HCT116 (cell line): Measurements from ENCODE around the gene OBSCN. TPM values are rescaled to one million over a fixed set of nuclear protein-coding genes. Genes with fewer than 3 reads are reported as not detected.

Experiments
- ATAC-seq: fragments of 200-7000 bp; cut with Tn5 transposase; 2 replicates; pipeline ENCODE4 v1.9.1; 2020; ENCODE audit warnings: mild to moderate bottlenecking, moderate library complexity
- BruUV-seq: library from RNA; stranded (reverse); fragments of 400-500 nt; replicated peaks from 2 replicates; lab custom pipeline; 2021; lab: Mats Ljungman, UMichigan
- CTCF ChIA-PET: fragments of 300-600 bp; sonication (Branson Sonifier 250); formaldehyde crosslinking; loops from one replicate; lab custom pipeline; 2021; ENCODE audit warnings: antibody characterized with exemption; lab: Charles Lee
- POLR2A ChIA-PET: fragments of 300-600, 350-600 bp; sonication (Branson Sonifier 250); formaldehyde crosslinking; loops from one replicate; lab custom pipeline; 2021; ENCODE audit warnings: antibody characterized with exemption; lab: Charles Lee
- RAD21 ChIA-PET, 2 experiments: fragments of 300-600 bp; sonication (Branson Sonifier 250); formaldehyde crosslinking; loops; one replicate each; lab custom pipeline; 2023; ENCODE audit warnings: low total read pairs in 2 of 2; ENCODE audit not compliant: uncharacterized antibody in 2 of 2, unreplicated experiment in 2 of 2, low non-redundant PET in 1 of 2; lab: Charles Lee
- DNase-seq: peaks from one replicate; pipeline ENCODE4 v3.0.0-alpha.2; 2010; ENCODE audit warnings: low read depth, low spot score
- H2AFZ ChIP-seq: fragments of 200-600 bp; shearing (Covaris generic), sonication (generic); 2 replicates; pipeline ENCODE4 v1.6.1; 2017; ENCODE audit warnings: low read depth, mixed run types, mixed read lengths, antibody characterized with exemption, low read length; ENCODE audit not compliant: poor library complexity, severe bottlenecking
- H3K27ac ChIP-seq: 2 replicates; pipeline ENCODE4 v1.5.1; 2012; ENCODE audit warnings: low read depth, low read length
- H3K27me3 ChIP-seq: fragments of 200-600 bp; sonication (generic); 2 replicates; pipeline ENCODE4 v1.6.1; 2016; ENCODE audit warnings: mixed run types, low read length, mixed read lengths; ENCODE audit not compliant: insufficient read depth
- H3K36me3 ChIP-seq, 2 experiments: fragments of 200-500 bp in 1 of 2; fragments of 200-600 bp in 1 of 2; sonication (Bioruptor generic) in 1 of 2; sonication (generic) in 1 of 2; 2 replicates each; pipeline versions ENCODE4 v1.5.1 to v1.6.1; 2014 to 2016; ENCODE audit warnings: low read length in 2 of 2, inconsistent platforms in 1 of 2, mixed read lengths in 1 of 2, mixed run types in 1 of 2; ENCODE audit not compliant: insufficient read depth in 2 of 2, control insufficient read depth in 1 of 2
- H3K4me1 ChIP-seq, 2 experiments: fragments of 200-600 bp in 1 of 2; sonication (generic) in 1 of 2; 2 replicates each; pipeline versions ENCODE4 v1.5.1 to v1.6.1; 2012 to 2017; ENCODE audit warnings: low read length in 2 of 2, inconsistent platforms in 1 of 2, mild to moderate bottlenecking in 1 of 2, mixed read lengths in 1 of 2, mixed run types in 1 of 2, moderate library complexity in 1 of 2; ENCODE audit not compliant: insufficient read depth in 2 of 2, control insufficient read depth in 1 of 2
- H3K4me2 ChIP-seq: fragments of 200-600 bp; sonication (generic); 2 replicates; pipeline ENCODE4 v1.6.1; 2017; ENCODE audit warnings: mixed run types, low read length, mixed read lengths
- H3K4me3 ChIP-seq, 2 experiments: fragments of 200-600 bp in 1 of 2; sonication (generic) in 1 of 2; replicated peaks in 1 of 2; 2 replicates each; pipeline ENCODE4 v1.5.1; 2011 to 2016; ENCODE audit warnings: low read length in 2 of 2, control low read depth in 1 of 2, low read depth in 1 of 2, mild to moderate bottlenecking in 1 of 2, mixed read lengths in 1 of 2, mixed run types in 1 of 2
- H3K79me2 ChIP-seq: fragments of 200-600 bp; sonication (generic); 2 replicates; pipeline ENCODE4 v1.6.1; 2017; ENCODE audit warnings: mild to moderate bottlenecking, mixed run types, low read length, moderate library complexity, mixed read lengths; ENCODE audit not compliant: insufficient read depth
- H3K9ac ChIP-seq: fragments of 200-600 bp; sonication (generic); 2 replicates; pipeline ENCODE4 v1.6.1; 2016; ENCODE audit warnings: low read length, mixed read lengths
- H3K9me2 ChIP-seq: fragments of 200-600 bp; sonication (generic), shearing (Covaris generic); 2 replicates; pipeline ENCODE4 v1.6.1; 2017; ENCODE audit warnings: mixed run types, mild to moderate bottlenecking, moderate library complexity; ENCODE audit not compliant: insufficient read depth
- H3K9me3 ChIP-seq, 2 experiments: fragments of 200-500 bp in 1 of 2; fragments of 200-600 bp in 1 of 2; sonication (Bioruptor generic) in 1 of 2; sonication (generic) in 1 of 2; 2 replicates each; pipeline ENCODE4 v1.6.1; 2014 to 2017; ENCODE audit warnings: low read length in 2 of 2, mixed read lengths in 2 of 2, inconsistent platforms in 1 of 2, low read depth in 1 of 2, mild to moderate bottlenecking in 1 of 2, mixed run types in 1 of 2, moderate library complexity in 1 of 2; ENCODE audit not compliant: control insufficient read depth in 1 of 2, insufficient read depth in 1 of 2
- H4K20me1 ChIP-seq: fragments of 200-600 bp; sonication (generic), shearing (Covaris generic); 2 replicates; pipeline ENCODE4 v1.6.1; 2017; ENCODE audit warnings: mixed run types, mild to moderate bottlenecking, moderate library complexity; ENCODE audit not compliant: insufficient read depth
- ATF3 ChIP-seq: IDR thresholded peaks from 2 replicates; pipeline ENCODE4 v1.6.1; 2012
- CTCF ChIP-seq, 3 experiments: fragments of 200-600 bp in 1 of 3; sonication (generic) in 1 of 3; IDR thresholded peaks in 2 of 3; conservative IDR thresholded peaks in 1 of 3; 2 replicates each; pipeline ENCODE4 v1.5.1; 2012 to 2017; ENCODE audit warnings: low read depth in 2 of 3, low read length in 2 of 3, antibody characterized with exemption in 1 of 3, borderline replicate concordance in 1 of 3, control low read depth in 1 of 3, mild to moderate bottlenecking in 1 of 3, mixed read lengths in 1 of 3, mixed run types in 1 of 3, moderate library complexity in 1 of 3; ENCODE audit not compliant: insufficient read depth in 1 of 3
- EGR1 ChIP-seq: IDR thresholded peaks from 2 replicates; pipeline ENCODE4 v1.6.1; 2012; ENCODE audit warnings: low read depth
- FOSL1 ChIP-seq: IDR thresholded peaks from 2 replicates; pipeline ENCODE4 v1.6.1; 2012; ENCODE audit warnings: low read depth
- JUND ChIP-seq: IDR thresholded peaks from 2 replicates; pipeline ENCODE4 v1.6.1; 2012
- MAX ChIP-seq: IDR thresholded peaks from 2 replicates; pipeline ENCODE4 v1.6.1; 2012
- POLR2A ChIP-seq: IDR thresholded peaks from 2 replicates; pipeline ENCODE4 v1.7.0; 2011; ENCODE audit warnings: borderline replicate concordance; ENCODE audit not compliant: insufficient read depth, insufficient read length; ENCODE audit errors: extremely low read depth
- RAD21 ChIP-seq: IDR thresholded peaks from 2 replicates; pipeline ENCODE4 v1.6.1; 2012; ENCODE audit warnings: low read depth, mild to moderate bottlenecking
- REST ChIP-seq: IDR thresholded peaks from 2 replicates; pipeline ENCODE4 v1.6.1; 2012; ENCODE audit warnings: low read depth
- SIN3A ChIP-seq: IDR thresholded peaks from 2 replicates; pipeline ENCODE4 v1.6.1; 2012; ENCODE audit warnings: low read depth
- TCF7L2 ChIP-seq: IDR thresholded peaks from 2 replicates; pipeline ENCODE4 v1.7.0; 2011; ENCODE audit warnings: borderline replicate concordance, inconsistent platforms; ENCODE audit not compliant: insufficient read depth, insufficient read length; ENCODE audit errors: extremely low read depth
- ZFX ChIP-seq: fragments of 450-650 bp; IDR thresholded peaks from 2 replicates; pipeline ENCODE4 v1.6.1; 2017
- intact Hi-C: fragments of 100-400 bp; cut with micrococcal nuclease; formaldehyde crosslinking; loops from 2 replicates; pipeline ENCODE4 v1.10.0; 2022
- total RNA-seq: library from RNA; stranded (reverse); gene quantifications from one replicate; pipeline ENCODE4 v1.2.1, GENCODE V29; 2021; ENCODE audit not compliant: unreplicated experiment

OBSCN gene
- total RNA-seq, 1 experiment from 2014 or later: 16.6 TPM

- TF ChIP-seq CTCF (IDR thresholded peaks at IDR 0.05 in 2 of 3, conservative IDR thresholded peaks at IDR 0.05 in 1 of 3; ENCODE audit: borderline replicate concordance in 1 of 3, insufficient read depth in 1 of 3, low read depth in 2 of 3, low read length in 2 of 3): no peak
- no peak for TF ChIP-seq EGR1
- no peak for TF ChIP-seq ATF3
- no peak for TF ChIP-seq JUND
- no peak for TF ChIP-seq ZFX
- no peak for TF ChIP-seq FOSL1
- no peak for TF ChIP-seq POLR2A
- TF ChIP-seq TCF7L2: no peak
- no peak for TF ChIP-seq RAD21
Measured at GRCh38 chr1:228303596-228303995, 95.8 kb downstream of the OBSCN start (continued).

- CTCF ChIA-PET: no interaction called here
- H3K36me3 ChIP-seq: no peaks in the 10 kb centered on the region
- ATAC-seq (no peak), DNase-seq (no peak)
- H3K79me2 ChIP-seq: no peaks in the 10 kb centered on the region
- no peak overlapping the region for H3K27ac ChIP-seq
- BruUV-seq: no TSS peak
- RAD21 ChIA-PET: no interaction called here
- no peaks in the 10 kb centered on the region for H4K20me1 ChIP-seq
- H3K4me3 ChIP-seq: no peak overlapping the region
- H3K9me2 ChIP-seq: no peaks in the 10 kb centered on the region
- H2AFZ ChIP-seq: no peak overlapping the region
- peaks cover 5 to 10% of the 10 kb centered on the region in 2 experiments; a peak in 3 of 4 replicates for H3K9me3 ChIP-seq
- POLR2A ChIA-PET: no interaction called here
- no peaks in the 10 kb centered on the region for H3K27me3 ChIP-seq
- intact Hi-C loops: no loop called here
- no peak overlapping the region for H3K9ac ChIP-seq
- H3K4me1 ChIP-seq: no peaks in the 10 kb centered on the region
- TF ChIP-seq FOSL1 (no peak), SIN3A (no peak), TCF7L2 (no peak), REST (no peak), EGR1 (no peak), MAX (no peak)
- no peak overlapping the region for H3K4me2 ChIP-seq
Measured at GRCh38 chr1:228304225-228304624, 96.4 kb downstream of the OBSCN start.
